ENCODE measurements around the gene LSM12. TPM values are rescaled to one million over a fixed set of nuclear protein-coding genes. Genes with fewer than 3 reads are reported as not detected.

The LSM12 gene
- total RNA-seq, 1 experiment from 2014 or later, result 128 TPM

DNA sequence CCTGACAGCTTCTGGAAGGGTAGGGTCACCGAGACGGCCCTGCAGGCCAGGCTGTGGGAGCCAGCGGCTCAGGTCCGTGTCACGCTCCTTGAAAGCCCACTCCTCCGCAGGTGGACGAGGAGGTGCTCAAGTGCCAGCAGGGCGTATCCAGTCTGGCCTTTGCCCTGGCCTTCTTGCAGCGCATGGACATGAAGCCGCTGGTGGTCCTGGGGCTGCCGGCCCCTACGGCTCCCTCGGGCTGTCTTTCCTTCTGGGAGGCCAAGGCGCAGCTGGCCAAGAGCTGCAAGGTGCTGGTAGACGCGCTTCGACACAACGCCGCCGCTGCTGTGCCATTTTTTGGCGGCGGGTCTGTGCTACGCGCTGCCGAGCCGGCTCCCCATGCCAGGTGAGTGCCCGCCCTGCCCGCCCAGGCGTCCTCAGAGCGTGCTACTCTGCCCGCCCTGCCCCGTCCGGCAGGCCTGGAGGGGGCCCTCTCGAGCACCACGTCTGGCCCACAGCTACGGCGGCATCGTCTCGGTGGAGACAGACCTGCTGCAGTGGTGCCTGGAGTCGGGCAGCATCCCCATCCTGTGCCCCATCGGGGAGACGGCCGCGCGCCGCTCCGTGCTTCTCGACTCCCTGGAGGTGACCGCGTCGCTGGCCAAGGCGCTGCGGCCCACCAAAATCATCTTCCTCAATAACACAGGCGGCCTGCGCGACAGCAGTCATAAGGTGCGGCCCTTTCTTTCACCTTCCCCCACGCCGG is 60.8 kb downstream of the LSM12 start:
- peak overlapping the region in 1 of 3 experiments; percentile 92; a peak in 2 of 7 replicates for H3K27ac Mint-ChIP-seq
- H3K79me1 ChIP-seq (ENCODE audit: insufficient read depth, low read depth, low read length, poor library complexity, severe bottlenecking), result no peaks in the 10 kb centered on the region

More for the DNA sequence above, 60.8 kb downstream of the LSM12 start:
- H2BK15ac ChIP-seq (ENCODE audit: low read depth, low read length), result no peak overlapping the region
- H3K4me3 Mint-ChIP-seq, result peak overlapping the region; percentile 77 to 89
- no peak overlapping the region for H3K56ac ChIP-seq (ENCODE audit: insufficient read length, low read depth, low read length)
- no CpG with 5 or more reads among the region's 59 CpGs for WGBS (ENCODE audit: extremely low coverage, insufficient read length, low lambda C conversion rate)
- H2BK20ac ChIP-seq (ENCODE audit: low read depth, low read length, poor library complexity, severe bottlenecking), result no peak overlapping the region
- peak overlapping the region; percentile 76 for H3K4me2 ChIP-seq (ENCODE audit: insufficient read depth, insufficient read length, low read length)
- peaks cover 35% of the 10 kb centered on the region for H3K23me2 ChIP-seq (ENCODE audit: insufficient read length, low read depth, low read length, poor library complexity, severe bottlenecking)
- H3K18ac ChIP-seq (ENCODE audit: insufficient read length, low read depth, low read length), result no peak overlapping the region
- no peak overlapping the region for H4K5ac ChIP-seq (ENCODE audit: insufficient read length, low read depth, low read length)
- no peak overlapping the region for H4K91ac ChIP-seq (ENCODE audit: insufficient read length, low read depth, low read length)
- H3T11ph ChIP-seq (ENCODE audit: low read length), result no peak overlapping the region
- peaks cover 6% of the 10 kb centered on the region for H4K20me1 ChIP-seq (ENCODE audit: control insufficient read depth, insufficient read depth, insufficient read length)
- peak; percentile 91 for DNase-seq
- no peak overlapping the region for H2AFZ ChIP-seq (ENCODE audit: low read length)
- peaks cover 3% of the 10 kb centered on the region; the same call in 1 of the 2 replicates for H3K4me1 ChIP-seq (ENCODE audit: insufficient read depth, low read length)
- no peak overlapping the region for H4K8ac ChIP-seq (replicated peaks; ENCODE audit: insufficient read length, low read depth, low read length)
- peaks cover 35% of the 10 kb centered on the region for H3K27me3 Mint-ChIP-seq (ENCODE audit: low read depth)
- H3K36me3 Mint-ChIP-seq (ENCODE audit: insufficient read depth in 1 of 3, low read depth in 3 of 3), result peaks cover 7 to 12% (median 9%) of the 10 kb centered on the region in 3 experiments; a peak in 5 of 7 replicates
- H3K9ac ChIP-seq (ENCODE audit: extremely low read depth, insufficient read length, low read length), result no peak overlapping the region
- no peak overlapping the region for H3K4ac ChIP-seq (ENCODE audit: low read depth, low read length)
- no peak overlapping the region for H2AK5ac ChIP-seq (ENCODE audit: insufficient read length, low read length)
- H3K14ac ChIP-seq (ENCODE audit: insufficient read depth, low read length), result no peak overlapping the region; the same call in 1 of the 2 replicates
- H3K4me1 Mint-ChIP-seq, result peaks cover 19 to 30% of the 10 kb centered on the region in 2 experiments
- TF ChIP-seq, protein P1, sequence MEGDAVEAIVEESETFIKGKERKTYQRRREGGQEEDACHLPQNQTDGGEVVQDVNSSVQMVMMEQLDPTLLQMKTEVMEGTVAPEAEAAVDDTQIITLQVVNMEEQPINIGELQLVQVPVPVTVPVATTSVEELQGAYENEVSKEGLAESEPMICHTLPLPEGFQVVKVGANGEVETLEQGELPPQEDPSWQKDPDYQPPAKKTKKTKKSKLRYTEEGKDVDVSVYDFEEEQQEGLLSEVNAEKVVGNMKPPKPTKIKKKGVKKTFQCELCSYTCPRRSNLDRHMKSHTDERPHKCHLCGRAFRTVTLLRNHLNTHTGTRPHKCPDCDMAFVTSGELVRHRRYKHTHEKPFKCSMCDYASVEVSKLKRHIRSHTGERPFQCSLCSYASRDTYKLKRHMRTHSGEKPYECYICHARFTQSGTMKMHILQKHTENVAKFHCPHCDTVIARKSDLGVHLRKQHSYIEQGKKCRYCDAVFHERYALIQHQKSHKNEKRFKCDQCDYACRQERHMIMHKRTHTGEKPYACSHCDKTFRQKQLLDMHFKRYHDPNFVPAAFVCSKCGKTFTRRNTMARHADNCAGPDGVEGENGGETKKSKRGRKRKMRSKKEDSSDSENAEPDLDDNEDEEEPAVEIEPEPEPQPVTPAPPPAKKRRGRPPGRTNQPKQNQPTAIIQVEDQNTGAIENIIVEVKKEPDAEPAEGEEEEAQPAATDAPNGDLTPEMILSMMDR (conservative IDR thresholded peaks at IDR 0.05), result peak; percentile 56
- H2BK12ac ChIP-seq (ENCODE audit: insufficient read length, low read depth, low read length), result no peak overlapping the region
- H3K23ac ChIP-seq (ENCODE audit: insufficient read length, low read depth, low read length), result no peak overlapping the region
- no peaks in the 10 kb centered on the region for H3K9me3 ChIP-seq (ENCODE audit: control insufficient read depth, low read depth, low read length)
- H3K79me2 ChIP-seq (ENCODE audit: insufficient read depth, low read length), result no peaks in the 10 kb centered on the region
- no peak overlapping the region for H2BK5ac ChIP-seq (ENCODE audit: insufficient read length, low read length)
- H3K27me3 ChIP-seq (ENCODE audit: insufficient read depth, low read length), result no peaks in the 10 kb centered on the region; the same call in 1 of the 2 replicates
- H2BK120ac ChIP-seq (ENCODE audit: low read depth, low read length, poor library complexity, severe bottlenecking), result no peak overlapping the region
- H3K9me3 Mint-ChIP-seq, result no peaks in the 10 kb centered on the region
- no peak overlapping the region for H3K27ac ChIP-seq (ENCODE audit: insufficient read length, low read depth, low read length)

Data from H9 (cell line).